HAP-1 (cell line): ENCODE results near the gene DNAH2.

ENCODE experiments used
- DNase-seq, 2 experiments: peaks; one replicate each; pipeline ENCODE4 v3.0.0-alpha.2; 2016 to 2020; ENCODE audit warnings: low spot score in 2 of 2
- H3K27me3 ChIP-seq: fragments of 250-450 bp; sonication (Bioruptor Pico); 2 replicates; pipeline ENCODE4 v1.5.1; 2020; ENCODE audit warnings: low read depth, mild to moderate bottlenecking, moderate library complexity
- H3K36me3 ChIP-seq: fragments of 250-450 bp; sonication (Bioruptor Pico); replicated peaks from 2 replicates; pipeline ENCODE4 v1.5.1; 2020; ENCODE audit warnings: mild to moderate bottlenecking
- H3K4me1 ChIP-seq: fragments of 250-450 bp; sonication (Bioruptor Pico); 2 replicates; pipeline ENCODE4 v1.5.1; 2020; ENCODE audit warnings: mild to moderate bottlenecking
- H3K4me3 ChIP-seq: fragments of 250-450 bp; sonication (Bioruptor Pico); 2 replicates; pipeline ENCODE4 v1.5.1; 2020; ENCODE audit warnings: mild to moderate bottlenecking, moderate library complexity
- H3K9me3 ChIP-seq: fragments of 250-450 bp; sonication (Bioruptor Pico); 2 replicates; pipeline ENCODE4 v1.5.1; 2020; ENCODE audit warnings: mild to moderate bottlenecking, moderate library complexity
- in situ Hi-C: fragments of 300-500 bp; cut with MboI; formaldehyde crosslinking; loops from 3 replicates; pipeline ENCODE4 v1.14.3; 2020; ENCODE audit warnings: low sequenced_read_pairs, inconsistent platforms, mixed read lengths

Gene DNAH2

GRCh38 chr17:7716901-7717755 is at the start of gene DNAH2:
Gene DNAH2, plus strand, starts transcription at chr17:7717744. Its CDS starts 1,991 bp downstream, at chr17:7719735.
- H3K27me3 ChIP-seq = peaks cover 5% of the 10 kb centered on the region
- in situ Hi-C loops = no loop called here
- no peaks in the 10 kb centered on the region for H3K9me3 ChIP-seq
- peak; percentile 94 to 95 for DNase-seq
- peak within 1 kb of the TSS; percentile 63 for H3K4me3 ChIP-seq
- peaks cover 11% of the 10 kb centered on the region for H3K4me1 ChIP-seq
- H3K36me3 ChIP-seq = no peaks in the 10 kb centered on the region

GRCh38 chr17:7668482-7668881 is 49.1 kb upstream of the DNAH2 start:
- in situ Hi-C loops = no loop called here
- H3K4me3 ChIP-seq = no peak overlapping the region
- H3K9me3 ChIP-seq = peaks cover 2% of the 10 kb centered on the region; the same call in 1 of the 2 replicates
- peaks cover 61% of the 10 kb centered on the region for H3K36me3 ChIP-seq
- H3K27me3 ChIP-seq = no peaks in the 10 kb centered on the region
- H3K4me1 ChIP-seq = no peaks in the 10 kb centered on the region
- no peak for DNase-seq

- no peak overlapping the region for H3K4me3 ChIP-seq
- peaks cover 9% of the 10 kb centered on the region for H3K4me1 ChIP-seq
- no peaks in the 10 kb centered on the region for H3K27me3 ChIP-seq
- DNase-seq = peak in 1 of 2 experiments; percentile 55
- in situ Hi-C loops = no loop called here
- peaks cover 73% of the 10 kb centered on the region for H3K36me3 ChIP-seq
- peaks cover 6% of the 10 kb centered on the region; the same call in 1 of the 2 replicates for H3K9me3 ChIP-seq
Observed at GRCh38 chr17:7673239-7673638, 44.3 kb upstream of the DNAH2 start.

- Histone ChIP-seq H3K27me3 (no peaks in the 10 kb centered on the region), H3K4me3 (no peak overlapping the region), H3K9me3 (peaks cover 6% of the 10 kb centered on the region; the same call in 1 of the 2 replicates), H3K36me3 (peaks cover 59% of the 10 kb centered on the region), H3K4me1 (peaks cover 9% of the 10 kb centered on the region)
- no peak for DNase-seq
- in situ Hi-C loops = no loop called here
Observed at GRCh38 chr17:7674934-7675333, 42.6 kb upstream of the DNAH2 start.

- Histone ChIP-seq H3K9me3 (peaks cover 6% of the 10 kb centered on the region; the same call in 1 of the 2 replicates), H3K27me3 (no peaks in the 10 kb centered on the region), H3K4me3 (no peak overlapping the region), H3K36me3 (peaks cover 43% of the 10 kb centered on the region), H3K4me1 (peaks cover 9% of the 10 kb centered on the region)
- in situ Hi-C loops = no loop called here
- DNase-seq = no peak
Observed at GRCh38 chr17:7676533-7676932, 41.0 kb upstream of the DNAH2 start.

- peak; percentile 18 to 38 for DNase-seq
- H3K36me3 ChIP-seq = peaks cover 33% of the 10 kb centered on the region
- H3K9me3 ChIP-seq = peaks cover 6% of the 10 kb centered on the region; the same call in 1 of the 2 replicates
- H3K27me3 ChIP-seq = no peaks in the 10 kb centered on the region
- H3K4me1 ChIP-seq = peaks cover 9% of the 10 kb centered on the region
- in situ Hi-C loops = no loop called here
- H3K4me3 ChIP-seq = no peak overlapping the region
Observed at GRCh38 chr17:7677388-7678067, 40.0 kb upstream of the DNAH2 start.

- Histone ChIP-seq H3K27me3 (no peaks in the 10 kb centered on the region), H3K4me3 (peak overlapping the region; percentile 84), H3K36me3 (peaks cover 14% of the 10 kb centered on the region), H3K9me3 (no peaks in the 10 kb centered on the region), H3K4me1 (peaks cover 22% of the 10 kb centered on the region)
- DNase-seq = no peak
- in situ Hi-C loops = no loop called here
Observed at GRCh38 chr17:7684851-7685532, 32.6 kb upstream of the DNAH2 start.

GRCh38 chr17:7685533-7686221 is 31.9 kb upstream of the DNAH2 start:
- H3K36me3 ChIP-seq = peaks cover 14% of the 10 kb centered on the region
- H3K4me1 ChIP-seq = peaks cover 22% of the 10 kb centered on the region
- peak; percentile 90 to 95 for DNase-seq
- no peaks in the 10 kb centered on the region for H3K9me3 ChIP-seq
- in situ Hi-C loops = no loop called here
- peak overlapping the region; percentile 84 for H3K4me3 ChIP-seq
- no peaks in the 10 kb centered on the region for H3K27me3 ChIP-seq

GRCh38 chr17:7686222-7687071 is 31.1 kb upstream of the DNAH2 start:
- H3K4me3 ChIP-seq = peak overlapping the region; percentile 84

GRCh38 chr17:7687072-7687907 is 30.3 kb upstream of the DNAH2 start, which contains the start of gene TP53:
Gene TP53, minus strand, starts transcription at chr17:7687490. Its CDS starts 10,896 bp downstream, at chr17:7676594.
- H3K36me3 ChIP-seq = peaks cover 14% of the 10 kb centered on the region
- in situ Hi-C loops = no loop called here
- H3K27me3 ChIP-seq = no peaks in the 10 kb centered on the region
- H3K4me3 ChIP-seq = peak within 1 kb of the TSS; percentile 84
- no peaks in the 10 kb centered on the region for H3K9me3 ChIP-seq
- DNase-seq = peak; percentile 95
- H3K4me1 ChIP-seq = peaks cover 22% of the 10 kb centered on the region

More at GRCh38 chr17:7686222-7687071, 31.1 kb upstream of the DNAH2 start:
- H3K27me3 ChIP-seq = no peaks in the 10 kb centered on the region
- peak; percentile 85 to 89 for DNase-seq
- H3K9me3 ChIP-seq = no peaks in the 10 kb centered on the region
- peaks cover 14% of the 10 kb centered on the region for H3K36me3 ChIP-seq
- H3K4me1 ChIP-seq = peaks cover 22% of the 10 kb centered on the region
- in situ Hi-C loops = no loop called here

GRCh38 chr17:7687908-7688807 is 29.4 kb upstream of the DNAH2 start, which contains the start of gene WRAP53:
Gene WRAP53, plus strand, starts transcription at chr17:7688477. Its CDS starts 172 bp downstream, at chr17:7688649.
- Histone ChIP-seq H3K4me3 (peak within 1 kb of the TSS; percentile 84), H3K27me3 (no peaks in the 10 kb centered on the region), H3K4me1 (peaks cover 22% of the 10 kb centered on the region), H3K36me3 (peaks cover 14% of the 10 kb centered on the region), H3K9me3 (no peaks in the 10 kb centered on the region)
- peak; percentile 97 to 99 for DNase-seq
- in situ Hi-C loops = no loop called here
